ENCODE results near the gene ZNF470. TPM values are rescaled to one million over a fixed set of nuclear protein-coding genes. Genes with fewer than 3 reads are reported as not detected.

Gene ZNF470
- total RNA-seq, 1 donor from 2014 or later, result 3.4 TPM

- H3K27me3 Mint-ChIP-seq (ENCODE audit: unreplicated experiment), result no peaks in the 10 kb centered on the region
- DNase-seq (ENCODE audit: extremely low spot score, unreplicated experiment), result no peak
- H3K36me3 Mint-ChIP-seq (ENCODE audit: unreplicated experiment), result peaks cover 49% of the 10 kb centered on the region
- H3K4me1 Mint-ChIP-seq (ENCODE audit: unreplicated experiment), result no peaks in the 10 kb centered on the region
- H3K27ac Mint-ChIP-seq (ENCODE audit: unreplicated experiment), result no peak overlapping the region
- peaks cover 36% of the 10 kb centered on the region for H3K9me3 Mint-ChIP-seq (ENCODE audit: unreplicated experiment)
- no peak for TF ChIP-seq CTCF (IDR thresholded peaks at IDR 0.05)
- H3K4me3 Mint-ChIP-seq (ENCODE audit: unreplicated experiment), result no peak overlapping the region
These were observed 58.4 kb downstream of the ZNF470 start for GRCh38 chr19:56625708-56626107.

GRCh38 chr19:56633021-56633420 is 65.8 kb downstream of the ZNF470 start:
- H3K4me1 Mint-ChIP-seq (ENCODE audit: unreplicated experiment), result no peaks in the 10 kb centered on the region

DNA sequence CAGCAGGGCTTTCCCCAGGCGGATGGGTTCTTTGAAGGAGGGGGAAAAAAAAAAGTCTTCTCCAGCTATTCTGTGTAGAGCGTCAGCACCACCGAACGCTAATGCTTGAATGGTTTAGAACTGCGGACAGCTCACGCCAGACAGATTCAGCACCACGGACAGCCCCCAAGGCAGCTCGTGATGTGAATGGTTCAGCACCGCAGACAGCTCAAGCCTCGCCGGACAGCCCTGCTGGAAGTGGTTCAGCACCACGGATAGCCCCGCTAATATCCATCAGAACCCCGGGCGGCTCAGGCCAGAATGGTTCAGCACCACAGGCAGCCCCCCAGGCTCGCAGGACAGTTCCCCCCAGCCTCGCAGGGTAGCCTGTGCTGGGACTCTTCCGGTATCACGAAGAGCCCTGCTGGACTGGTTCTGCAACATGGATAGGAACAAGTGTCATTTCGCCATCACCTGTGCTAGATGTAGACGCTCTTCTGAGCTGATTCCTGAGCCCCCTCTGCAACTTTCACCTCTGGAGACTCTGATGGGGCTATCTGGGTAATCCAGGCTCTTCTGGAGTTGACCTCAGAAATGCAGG is 70.8 kb downstream of the ZNF470 start:
- DNase-seq (ENCODE audit: extremely low spot score, unreplicated experiment), result no peak
- Mint-ChIP-seq H3K4me1 (ENCODE audit: unreplicated experiment) (no peaks in the 10 kb centered on the region), H3K36me3 (ENCODE audit: unreplicated experiment) (no peaks in the 10 kb centered on the region), H3K27ac (ENCODE audit: unreplicated experiment) (no peak overlapping the region), H3K9me3 (ENCODE audit: unreplicated experiment) (peaks cover 37% of the 10 kb centered on the region), H3K4me3 (ENCODE audit: unreplicated experiment) (no peak overlapping the region), H3K27me3 (ENCODE audit: unreplicated experiment) (no peaks in the 10 kb centered on the region)
- TF ChIP-seq CTCF (IDR thresholded peaks at IDR 0.05), result no peak

More at GRCh38 chr19:56633021-56633420, 65.8 kb downstream of the ZNF470 start:
- H3K36me3 Mint-ChIP-seq (ENCODE audit: unreplicated experiment), result peaks cover 4% of the 10 kb centered on the region
- no peak overlapping the region for H3K27ac Mint-ChIP-seq (ENCODE audit: unreplicated experiment)
- TF ChIP-seq CTCF (IDR thresholded peaks at IDR 0.05), result no peak
- H3K4me3 Mint-ChIP-seq (ENCODE audit: unreplicated experiment), result no peak overlapping the region
- no peaks in the 10 kb centered on the region for H3K27me3 Mint-ChIP-seq (ENCODE audit: unreplicated experiment)
- no peak for DNase-seq (ENCODE audit: extremely low spot score, unreplicated experiment)
- peaks cover 41% of the 10 kb centered on the region for H3K9me3 Mint-ChIP-seq (ENCODE audit: unreplicated experiment)

Other genes with a start within 250 kb of the ZNF470 start
- gene ZNF582, start 173.9 kb upstream of the ZNF470 start, total RNA-seq, result 3.8 and 6.1 TPM in 2 replicates
- gene ZNF583, start 163.1 kb upstream of the ZNF470 start, total RNA-seq, result 9.5 and 10.2 TPM in 2 replicates
- gene ZNF667, start 90.1 kb upstream of the ZNF470 start, total RNA-seq, result not detected in 2 replicates
- not detected in 2 replicates for gene ZNF471, start 59.6 kb upstream of the ZNF470 start, total RNA-seq
- 7.8 and 11.3 TPM in 2 replicates for gene ZFP28, start 28.5 kb upstream of the ZNF470 start, total RNA-seq
- gene ZNF71, start 27.8 kb downstream of the ZNF470 start, total RNA-seq, result 10.5 and 11.2 TPM in 2 replicates
- gene SMIM17, start 75.7 kb downstream of the ZNF470 start, total RNA-seq, result 0.32 and 0.57 TPM in 2 replicates
- gene ZNF835, start 104.3 kb downstream of the ZNF470 start, total RNA-seq, result not detected in 2 replicates